CD14-positive monocyte (primary cell): ENCODE data around the gene EPHA6. TPM values are rescaled to one million over a fixed set of nuclear protein-coding genes. Genes with fewer than 3 reads are reported as not detected.

ENCODE experiments used
- DNase-seq, 3 donors: peaks; one replicate each; pipeline ENCODE4 v3.0.0-alpha.2; 2011 to 2022
- H2AFZ ChIP-seq: 2 replicates; pipeline ENCODE4 v1.6.0; 2012; ENCODE audit warnings: mild to moderate bottlenecking, low read depth, low read length, inconsistent platforms; ENCODE audit not compliant: insufficient read depth, poor library complexity, severe bottlenecking
- H3K27ac ChIP-seq, 2 donors: 1 replicate in 1 of 2; 2 replicates in 1 of 2; pipeline ENCODE4 v1.5.1; 2012 to 2013; ENCODE audit warnings: low read length in 2 of 2, control low read depth in 1 of 2, inconsistent platforms in 1 of 2, low read depth in 1 of 2, mild to moderate bottlenecking in 1 of 2
- H3K27me3 ChIP-seq, 2 donors: one replicate each; pipeline versions ENCODE4 v1.6.0 to v1.6.1; 2011 to 2013; ENCODE audit warnings: low read length in 2 of 2; ENCODE audit not compliant: control insufficient read depth in 2 of 2, insufficient read depth in 2 of 2
- H3K36me3 ChIP-seq, 2 donors: replicated peaks in 1 of 2; 1 replicate in 1 of 2; 2 replicates in 1 of 2; pipeline versions ENCODE4 v1.5.1 to v1.6.1; 2012 to 2013; ENCODE audit warnings: low read length in 2 of 2, control low read depth in 1 of 2, inconsistent platforms in 1 of 2, mild to moderate bottlenecking in 1 of 2; ENCODE audit not compliant: insufficient read depth in 2 of 2, control insufficient read depth in 1 of 2
- H3K4me1 ChIP-seq, 2 donors: 1 replicate in 1 of 2; 2 replicates in 1 of 2; pipeline versions ENCODE4 v1.5.1 to v1.6.1; 2012 to 2013; ENCODE audit warnings: low read length in 2 of 2, control low read depth in 1 of 2, inconsistent platforms in 1 of 2, mild to moderate bottlenecking in 1 of 2, moderate library complexity in 1 of 2; ENCODE audit not compliant: insufficient read depth in 2 of 2, control insufficient read depth in 1 of 2
- H3K4me2 ChIP-seq: replicated peaks from 2 replicates; pipeline ENCODE3; 2012; ENCODE audit warnings: low read length, moderate library complexity, mild to moderate bottlenecking; ENCODE audit not compliant: poor library complexity, severe bottlenecking; ENCODE audit errors: extremely low read depth
- H3K4me3 ChIP-seq, 3 experiments: fragments of 200-600 bp in 1 of 3; sonication (generic) in 1 of 3; replicated peaks in 1 of 3; 1 replicate in 2 of 3; 2 replicates in 1 of 3; pipeline ENCODE4 v1.5.1; 2011 to 2013; ENCODE audit warnings: low read length in 3 of 3, mild to moderate bottlenecking in 3 of 3, control low read depth in 2 of 3, low read depth in 2 of 3, inconsistent platforms in 1 of 3, moderate library complexity in 1 of 3
- H3K79me2 ChIP-seq: 2 replicates; pipeline ENCODE4 v1.6.0; 2012; ENCODE audit warnings: mild to moderate bottlenecking, control low read depth, inconsistent platforms, low read length, moderate library complexity; ENCODE audit not compliant: insufficient read depth
- H3K9ac ChIP-seq: 2 replicates; pipeline ENCODE4 v1.6.0; 2017; ENCODE audit warnings: low read length, mild to moderate bottlenecking; ENCODE audit not compliant: insufficient read depth, poor library complexity, severe bottlenecking
- H3K9me3 ChIP-seq, 2 donors: replicated peaks in 1 of 2; 1 replicate in 1 of 2; 2 replicates in 1 of 2; pipeline versions ENCODE4 v1.5.1 to v1.6.1; 2012 to 2013; ENCODE audit warnings: low read length in 2 of 2, control low read depth in 1 of 2; ENCODE audit not compliant: control insufficient read depth in 1 of 2, insufficient read depth in 1 of 2
- H4K20me1 ChIP-seq: 2 replicates; pipeline ENCODE4 v1.6.0; 2012; ENCODE audit warnings: mild to moderate bottlenecking, low read length, control low read depth, moderate library complexity; ENCODE audit not compliant: insufficient read depth
- H3K27ac Mint-ChIP-seq, 7 donors: one replicate each; pipeline ENCODE4 v1.8.0; 2020; ENCODE audit warnings: mild to moderate bottlenecking in 7 of 7, mixed read lengths in 7 of 7, moderate library complexity in 6 of 7, inconsistent platforms in 2 of 7
- H3K27me3 Mint-ChIP-seq, 3 donors: one replicate each; pipeline ENCODE4 v1.8.0; 2021 to 2022; ENCODE audit warnings: low read depth in 3 of 3, mild to moderate bottlenecking in 3 of 3, mixed read lengths in 3 of 3, moderate library complexity in 3 of 3, inconsistent platforms in 1 of 3
- H3K36me3 Mint-ChIP-seq, 2 donors: one replicate each; pipeline ENCODE4 v1.8.0; 2020; ENCODE audit warnings: mixed read lengths in 2 of 2, inconsistent platforms in 1 of 2, mild to moderate bottlenecking in 1 of 2
- H3K4me1 Mint-ChIP-seq: one replicate; pipeline ENCODE4 v1.8.0; 2020; ENCODE audit warnings: mild to moderate bottlenecking, mixed read lengths
- H3K4me3 Mint-ChIP-seq, 2 donors: one replicate each; pipeline ENCODE4 v1.8.0; 2020; ENCODE audit warnings: mild to moderate bottlenecking in 2 of 2, mixed read lengths in 2 of 2, moderate library complexity in 1 of 2
- H3K9me3 Mint-ChIP-seq, 7 donors: one replicate each; pipeline ENCODE4 v1.8.0; 2020 to 2022; ENCODE audit warnings: mixed read lengths in 7 of 7, mild to moderate bottlenecking in 6 of 7, moderate library complexity in 6 of 7, inconsistent platforms in 2 of 7
- WGBS: methylation state at CpG from one replicate; pipeline ENCODE4 v1.1.5; 2013; ENCODE audit warnings: missing lambda C conversion rate; ENCODE audit not compliant: insufficient coverage; 5-methylcytosine and 5-hydroxymethylcytosine counted together
- intact Hi-C, 2 donors: fragments of 100-400 bp; cut with micrococcal nuclease; formaldehyde crosslinking; loops; one replicate each; pipeline versions ENCODE4 v1.15.0 to v1.15.1; 2023
- polyA plus RNA-seq, 3 donors: library from polyadenylated mRNA; depleted of rRNA in 1 of 3; unstranded in 2 of 3; stranded (reverse) in 1 of 3; fragments of 300-500 nt in 2 of 3; fragments of >200 nt in 1 of 3; fragmentation: Illumina TruSeq in 2 of 3; gene quantifications; 1 replicate in 2 of 3; 2 replicates in 1 of 3; pipeline ENCODE4 v1.2.3, GENCODE V29; 2012 to 2021
- TF ChIP-seq, protein P1 (sequence below): fragments of 200-600 bp; IDR thresholded peaks from one replicate; pipeline ENCODE4 v1.8.0; 2022; ENCODE audit warnings: antibody characterized with exemption, mild to moderate bottlenecking

Gene EPHA6
- polyA plus RNA-seq, 3 donors: not detected

- H3K4me1 Mint-ChIP-seq: no peaks in the 10 kb centered on the region
- H3K36me3 Mint-ChIP-seq: no peaks in the 10 kb centered on the region
- Histone ChIP-seq H2AFZ (no peak overlapping the region), H3K4me1 (no peaks in the 10 kb centered on the region), H3K4me2 (no peak overlapping the region), H3K79me2 (no peaks in the 10 kb centered on the region), H4K20me1 (no peaks in the 10 kb centered on the region), H3K36me3 (no peaks in the 10 kb centered on the region), H3K4me3 (no peak overlapping the region), H3K9ac (no peak overlapping the region), H3K27ac (no peak overlapping the region), H3K27me3 (no peaks in the 10 kb centered on the region), H3K9me3 (peaks cover 5 to 12% of the 10 kb centered on the region in 2 donors)
- TF ChIP-seq, protein P1, sequence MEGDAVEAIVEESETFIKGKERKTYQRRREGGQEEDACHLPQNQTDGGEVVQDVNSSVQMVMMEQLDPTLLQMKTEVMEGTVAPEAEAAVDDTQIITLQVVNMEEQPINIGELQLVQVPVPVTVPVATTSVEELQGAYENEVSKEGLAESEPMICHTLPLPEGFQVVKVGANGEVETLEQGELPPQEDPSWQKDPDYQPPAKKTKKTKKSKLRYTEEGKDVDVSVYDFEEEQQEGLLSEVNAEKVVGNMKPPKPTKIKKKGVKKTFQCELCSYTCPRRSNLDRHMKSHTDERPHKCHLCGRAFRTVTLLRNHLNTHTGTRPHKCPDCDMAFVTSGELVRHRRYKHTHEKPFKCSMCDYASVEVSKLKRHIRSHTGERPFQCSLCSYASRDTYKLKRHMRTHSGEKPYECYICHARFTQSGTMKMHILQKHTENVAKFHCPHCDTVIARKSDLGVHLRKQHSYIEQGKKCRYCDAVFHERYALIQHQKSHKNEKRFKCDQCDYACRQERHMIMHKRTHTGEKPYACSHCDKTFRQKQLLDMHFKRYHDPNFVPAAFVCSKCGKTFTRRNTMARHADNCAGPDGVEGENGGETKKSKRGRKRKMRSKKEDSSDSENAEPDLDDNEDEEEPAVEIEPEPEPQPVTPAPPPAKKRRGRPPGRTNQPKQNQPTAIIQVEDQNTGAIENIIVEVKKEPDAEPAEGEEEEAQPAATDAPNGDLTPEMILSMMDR: no peak
- H3K9me3 Mint-ChIP-seq: peaks cover 4 to 17% (median 13%) of the 10 kb centered on the region in 7 donors
- H3K4me3 Mint-ChIP-seq: no peak overlapping the region
- H3K27me3 Mint-ChIP-seq: no peaks in the 10 kb centered on the region
- no peak overlapping the region for H3K27ac Mint-ChIP-seq
- intact Hi-C loops: no loop called here
- DNase-seq: no peak
- 85% methylated on average over 4 of the region's 7 CpGs for WGBS
Measured at GRCh38 chr3:97009427-97010019, 195.1 kb downstream of the EPHA6 start.

- H3K4me1 Mint-ChIP-seq: no peaks in the 10 kb centered on the region
- Histone ChIP-seq H3K27me3 (no peaks in the 10 kb centered on the region), H3K9ac (no peak overlapping the region), H3K4me3 (no peak overlapping the region), H4K20me1 (no peaks in the 10 kb centered on the region), H3K79me2 (no peaks in the 10 kb centered on the region), H3K9me3 (peaks cover 5 to 12% of the 10 kb centered on the region in 2 donors), H3K4me1 (no peaks in the 10 kb centered on the region), H2AFZ (no peak overlapping the region), H3K4me2 (no peak overlapping the region), H3K27ac (no peak overlapping the region), H3K36me3 (no peaks in the 10 kb centered on the region)
- TF ChIP-seq, protein P1: no peak
- no peaks in the 10 kb centered on the region for H3K36me3 Mint-ChIP-seq
- H3K4me3 Mint-ChIP-seq: no peak overlapping the region
- H3K27ac Mint-ChIP-seq: no peak overlapping the region
- intact Hi-C loops: no loop called here
- H3K9me3 Mint-ChIP-seq: peaks cover 2 to 16% (median 13%) of the 10 kb centered on the region in 7 donors
- DNase-seq: no peak
- WGBS: 100% methylated on average over 1 of the region's 2 CpGs
- H3K27me3 Mint-ChIP-seq: no peaks in the 10 kb centered on the region
Measured at GRCh38 chr3:97010881-97011657, 196.7 kb downstream of the EPHA6 start.
